HG02763 (cell line): Measurements from ENCODE around the gene ICAM5.
"Not testable (repeated sequence)": the region's sequence is repeated elsewhere in the genome, so short reads cannot be mapped to it uniquely, and the experiment has no call there.

Experiments used
- ATAC-seq: cut with Tn5 transposase; IDR thresholded peaks from one replicate; pipeline ENCODE4 v1.9.1; 2021; ENCODE audit warnings: mild to moderate bottlenecking, moderate library complexity; ENCODE audit not compliant: unreplicated experiment

The ICAM5 gene, protein sequence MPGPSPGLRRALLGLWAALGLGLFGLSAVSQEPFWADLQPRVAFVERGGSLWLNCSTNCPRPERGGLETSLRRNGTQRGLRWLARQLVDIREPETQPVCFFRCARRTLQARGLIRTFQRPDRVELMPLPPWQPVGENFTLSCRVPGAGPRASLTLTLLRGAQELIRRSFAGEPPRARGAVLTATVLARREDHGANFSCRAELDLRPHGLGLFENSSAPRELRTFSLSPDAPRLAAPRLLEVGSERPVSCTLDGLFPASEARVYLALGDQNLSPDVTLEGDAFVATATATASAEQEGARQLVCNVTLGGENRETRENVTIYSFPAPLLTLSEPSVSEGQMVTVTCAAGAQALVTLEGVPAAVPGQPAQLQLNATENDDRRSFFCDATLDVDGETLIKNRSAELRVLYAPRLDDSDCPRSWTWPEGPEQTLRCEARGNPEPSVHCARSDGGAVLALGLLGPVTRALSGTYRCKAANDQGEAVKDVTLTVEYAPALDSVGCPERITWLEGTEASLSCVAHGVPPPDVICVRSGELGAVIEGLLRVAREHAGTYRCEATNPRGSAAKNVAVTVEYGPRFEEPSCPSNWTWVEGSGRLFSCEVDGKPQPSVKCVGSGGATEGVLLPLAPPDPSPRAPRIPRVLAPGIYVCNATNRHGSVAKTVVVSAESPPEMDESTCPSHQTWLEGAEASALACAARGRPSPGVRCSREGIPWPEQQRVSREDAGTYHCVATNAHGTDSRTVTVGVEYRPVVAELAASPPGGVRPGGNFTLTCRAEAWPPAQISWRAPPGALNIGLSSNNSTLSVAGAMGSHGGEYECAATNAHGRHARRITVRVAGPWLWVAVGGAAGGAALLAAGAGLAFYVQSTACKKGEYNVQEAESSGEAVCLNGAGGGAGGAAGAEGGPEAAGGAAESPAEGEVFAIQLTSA

GRCh38 chr19:10289836-10290356 is at the start of gene ICAM5:
Gene ICAM5, plus strand, starts transcription at chr19:10289952. Its CDS starts 92 bp downstream, at chr19:10290044.
- ATAC-seq: no peak

DNA sequence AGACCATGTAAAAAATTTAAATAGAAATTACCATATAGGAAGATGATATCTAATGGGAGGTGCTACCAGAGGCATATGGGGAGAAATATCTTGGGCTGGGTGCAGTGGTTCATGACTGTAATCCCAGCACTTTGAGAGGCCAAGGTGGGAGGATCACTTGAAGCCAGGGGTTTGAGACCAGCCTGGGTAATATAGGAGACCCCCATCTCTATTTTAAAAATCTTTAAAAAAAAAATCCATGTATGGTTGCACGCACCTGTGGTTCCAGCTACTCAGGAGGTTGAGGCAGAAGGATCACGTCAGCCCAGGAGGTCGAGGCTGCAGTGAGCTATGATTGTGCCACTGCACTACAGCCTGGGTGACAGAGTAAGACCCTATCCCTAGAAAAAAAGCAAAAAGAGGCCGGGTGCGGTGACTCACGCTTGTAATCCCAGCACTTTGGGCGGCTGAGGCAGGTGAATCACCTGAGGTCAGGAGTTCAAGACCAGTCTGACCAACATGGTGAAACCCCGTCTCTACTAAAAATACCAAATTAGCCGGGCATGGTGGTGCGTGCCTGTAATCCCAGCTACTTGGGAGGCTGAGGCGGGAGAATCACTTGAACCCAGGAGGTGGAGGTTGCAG is 47.8 kb upstream of the ICAM5 start:
- not testable (repeated sequence) for ATAC-seq

DNA sequence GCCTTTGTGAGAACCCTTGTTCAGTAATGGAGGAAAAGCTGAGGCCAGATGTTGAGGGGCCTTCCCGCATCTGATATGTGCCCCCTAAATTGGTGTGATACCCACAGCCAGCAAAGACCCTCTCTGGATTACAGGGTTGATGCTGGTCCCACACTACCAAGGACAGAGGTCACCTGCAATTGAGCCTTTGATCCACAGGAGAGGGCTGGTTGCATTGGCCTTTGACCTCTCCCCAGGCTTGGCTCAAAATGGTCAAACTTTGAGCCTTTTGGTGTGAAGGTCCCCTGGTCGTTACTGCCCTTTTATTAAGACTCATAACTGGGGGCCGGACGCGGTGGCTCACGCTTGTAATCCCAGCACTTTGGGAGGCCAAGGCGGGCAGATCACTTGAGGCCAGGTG is 46.1 kb upstream of the ICAM5 start:
- no peak for ATAC-seq

DNA sequence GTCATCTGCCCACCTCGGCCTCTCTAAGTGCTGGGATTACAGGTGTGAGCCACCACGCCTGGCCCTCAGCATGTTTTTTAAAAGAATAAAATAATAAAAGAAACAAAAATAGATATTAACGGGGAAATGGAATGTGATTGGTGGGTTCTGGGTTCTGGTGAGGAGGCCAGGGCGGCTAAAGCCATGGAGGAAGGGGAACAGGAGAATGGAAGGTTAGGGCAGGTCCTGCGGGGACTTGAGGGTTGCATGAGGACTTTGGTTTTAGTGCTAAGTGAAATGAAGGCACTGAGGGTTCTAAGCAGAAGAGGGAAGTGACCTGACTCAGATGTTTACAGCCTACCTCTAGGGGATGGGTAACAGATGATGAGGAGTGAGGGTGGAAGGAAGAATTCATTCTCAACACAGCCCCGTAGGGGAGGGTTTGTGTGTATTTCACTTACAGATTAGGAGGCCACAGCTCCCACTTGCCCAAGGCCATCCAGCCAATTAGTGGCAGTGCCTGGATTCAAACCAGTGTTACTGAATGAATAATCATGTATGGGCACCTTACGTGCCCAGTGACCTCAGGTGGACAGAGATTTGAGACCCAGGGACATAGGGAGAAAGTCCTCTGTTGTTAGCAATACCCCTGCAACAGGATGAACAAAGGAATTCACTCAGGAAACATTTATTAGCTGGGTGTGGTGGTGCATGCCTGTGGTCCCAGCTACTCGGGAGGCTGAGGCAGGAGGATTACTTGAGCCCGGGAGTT is 44.4 kb upstream of the ICAM5 start:
- ATAC-seq: no peak

DNA sequence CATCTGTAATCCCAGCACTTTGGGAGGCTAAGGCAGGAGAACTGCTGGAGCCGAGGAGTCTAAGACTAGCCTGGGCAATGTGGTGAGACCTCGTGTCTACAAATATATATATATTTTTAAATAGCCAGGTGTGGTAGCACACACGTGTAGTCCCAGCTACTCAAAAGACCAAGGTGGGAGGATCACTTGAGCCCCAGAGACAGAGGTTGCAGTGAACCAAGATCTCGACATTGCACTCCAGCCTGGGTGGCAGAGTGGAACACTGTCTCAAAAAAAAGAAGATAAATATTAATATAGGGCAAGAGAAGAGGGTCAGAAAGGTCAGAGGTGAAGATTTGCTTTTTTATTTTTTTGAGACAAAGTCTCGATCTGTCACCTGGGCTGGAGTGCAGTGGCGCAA is 43.2 kb upstream of the ICAM5 start:
- ATAC-seq: no peak

GRCh38 chr19:10251792-10252694 is 37.7 kb upstream of the ICAM5 start, which contains the start of gene MRPL4:
Gene MRPL4, plus strand, starts transcription at chr19:10252214. Its CDS starts 40 bp downstream, at chr19:10252254.
- peak; percentile 90 for ATAC-seq

GRCh38 chr19:10252707-10253106 is 37.0 kb upstream of the ICAM5 start:
- ATAC-seq: no peak

DNA sequence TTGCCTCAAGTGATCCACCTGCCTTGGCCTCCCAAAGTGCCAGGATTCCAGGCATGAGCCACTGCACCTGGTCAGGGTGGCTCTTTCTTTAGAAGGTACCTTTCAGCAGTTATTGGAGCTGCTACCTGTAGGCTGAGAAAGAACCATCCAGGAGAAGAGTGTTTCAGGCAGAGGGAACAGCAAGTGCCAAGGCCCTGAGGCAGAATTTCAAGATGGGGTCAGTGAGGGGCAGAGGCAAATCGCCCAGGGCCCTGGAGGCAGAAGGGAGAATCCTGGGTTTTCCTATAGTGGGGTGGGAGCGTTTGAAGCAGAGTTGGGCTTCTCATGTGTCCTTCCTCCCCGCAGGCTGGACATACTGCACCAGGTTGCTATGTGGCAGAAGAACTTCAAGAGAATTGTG is 35.5 kb upstream of the ICAM5 start:
- no peak for ATAC-seq

GRCh38 chr19:10255358-10255757 is 34.4 kb upstream of the ICAM5 start:
- ATAC-seq: no peak

- no peak for ATAC-seq
These were observed 33.2 kb upstream of the ICAM5 start for GRCh38 chr19:10256551-10256950.

- no peak for ATAC-seq
These were observed 32.7 kb upstream of the ICAM5 start for GRCh38 chr19:10256970-10257615.

DNA sequence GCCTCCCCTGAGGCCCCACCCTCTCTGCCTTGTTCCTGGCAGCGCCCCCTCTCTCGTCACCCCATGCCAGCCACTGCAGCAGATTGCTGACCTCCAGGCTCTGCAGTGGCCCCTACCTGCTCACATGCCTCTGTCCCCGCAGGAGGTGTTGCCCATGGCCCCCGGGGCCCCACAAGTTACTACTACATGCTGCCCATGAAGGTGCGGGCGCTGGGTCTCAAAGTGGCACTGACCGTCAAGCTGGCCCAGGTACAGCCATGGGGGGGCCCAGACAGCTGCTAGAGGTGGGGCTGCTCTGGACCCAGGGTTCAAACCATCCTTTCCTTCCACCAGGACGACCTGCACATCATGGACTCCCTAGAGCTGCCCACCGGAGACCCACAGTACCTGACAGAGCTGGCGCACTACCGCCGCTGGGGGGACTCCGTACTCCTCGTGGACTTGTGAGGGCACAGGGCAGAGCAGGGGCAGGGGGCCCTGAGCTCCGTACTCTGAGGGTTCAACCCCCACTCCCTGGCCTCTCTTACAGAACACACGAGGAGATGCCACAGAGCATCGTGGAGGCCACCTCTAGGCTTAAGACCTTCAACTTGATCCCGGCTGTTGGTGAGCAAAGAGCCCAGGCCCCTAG is 31.6 kb upstream of the ICAM5 start:
- ATAC-seq: no peak

- ATAC-seq: no peak
These were observed 30.4 kb upstream of the ICAM5 start for GRCh38 chr19:10259162-10259905.

DNA sequence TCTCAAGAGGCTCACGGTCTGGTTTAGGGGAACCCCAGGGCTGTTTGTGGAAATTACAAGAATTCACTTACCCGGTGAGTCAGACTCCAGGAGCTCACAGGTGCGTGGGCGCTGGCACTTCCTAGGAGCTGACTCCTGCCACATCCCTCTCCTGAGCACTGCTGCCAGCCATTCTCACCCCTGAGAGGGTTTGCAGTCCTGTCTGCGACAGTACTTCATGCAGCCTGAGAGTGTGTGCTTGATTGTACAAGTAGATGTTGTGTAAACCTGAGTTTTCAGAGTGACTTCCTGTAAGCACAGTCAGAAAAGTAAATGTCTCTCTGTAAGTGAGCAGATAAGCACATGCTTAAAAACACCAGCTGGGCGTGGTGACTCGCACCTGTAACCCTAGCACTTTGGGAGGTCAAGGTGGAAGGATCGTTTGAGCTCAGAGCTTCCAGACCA is 29.6 kb upstream of the ICAM5 start:
- no peak for ATAC-seq

- no peak for ATAC-seq
These were observed 27.0 kb upstream of the ICAM5 start for GRCh38 chr19:10262771-10263170.

- no peak for ATAC-seq
These were observed 23.0 kb upstream of the ICAM5 start for GRCh38 chr19:10266706-10267105.

DNA sequence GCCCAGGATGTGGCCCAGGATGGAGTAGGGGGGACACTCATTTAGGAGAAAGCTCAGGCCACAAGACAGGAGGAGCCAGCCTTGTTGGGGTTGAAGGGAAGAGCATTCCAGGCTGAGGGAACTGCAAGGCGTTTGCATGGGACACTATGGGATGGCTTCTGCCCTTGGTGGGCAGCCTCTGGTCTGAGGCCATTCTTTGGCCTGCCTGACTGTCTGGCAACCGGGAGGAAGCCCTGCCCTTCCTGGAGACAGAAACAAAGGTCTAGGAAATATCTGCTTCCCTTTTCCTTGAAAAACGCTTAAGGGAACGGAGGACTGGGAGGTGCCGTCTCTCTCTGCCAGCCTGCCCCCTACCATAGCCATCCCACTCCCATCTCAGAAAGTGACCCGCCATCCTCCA is 21.7 kb upstream of the ICAM5 start:
- ATAC-seq: no peak
